GM18505 (cell line): ENCODE results near the gene ZNF740.
A peak's percentile ranks its signal among the peaks of the same experiment; 100 is the strongest.

Experiments used
- ATAC-seq: cut with Tn5 transposase; IDR thresholded peaks from one replicate; pipeline ENCODE4 v1.9.1; 2021; ENCODE audit not compliant: unreplicated experiment
- POLR2A ChIP-seq: IDR thresholded peaks from 4 replicates; pipeline ENCODE4 v1.6.1; 2011; ENCODE audit warnings: borderline replicate concordance; ENCODE audit not compliant: insufficient read depth, insufficient read length; ENCODE audit errors: extremely low read depth

Gene ZNF740

DNA sequence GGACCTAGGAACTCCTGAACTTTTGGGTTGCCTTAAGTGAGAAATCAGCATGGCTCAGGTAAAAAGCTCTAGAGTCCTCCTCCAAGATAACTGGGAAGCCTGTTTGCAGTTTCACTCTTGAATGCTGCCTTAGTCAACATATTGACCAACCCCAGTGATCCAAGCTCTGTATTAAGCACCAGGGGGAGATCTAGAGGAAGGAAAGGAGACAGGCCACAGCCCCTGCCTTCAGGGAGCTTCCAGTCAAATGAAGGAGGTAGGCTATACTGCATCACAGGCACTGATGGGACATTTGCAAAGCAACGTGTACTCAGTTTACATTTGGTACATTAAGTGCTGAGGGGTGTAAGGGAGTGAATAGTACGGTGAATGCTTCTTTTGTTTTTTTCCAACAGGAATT is 1.4 kb downstream of the ZNF740 start:
- no peak for ATAC-seq
- TF ChIP-seq POLR2A = no peak

DNA sequence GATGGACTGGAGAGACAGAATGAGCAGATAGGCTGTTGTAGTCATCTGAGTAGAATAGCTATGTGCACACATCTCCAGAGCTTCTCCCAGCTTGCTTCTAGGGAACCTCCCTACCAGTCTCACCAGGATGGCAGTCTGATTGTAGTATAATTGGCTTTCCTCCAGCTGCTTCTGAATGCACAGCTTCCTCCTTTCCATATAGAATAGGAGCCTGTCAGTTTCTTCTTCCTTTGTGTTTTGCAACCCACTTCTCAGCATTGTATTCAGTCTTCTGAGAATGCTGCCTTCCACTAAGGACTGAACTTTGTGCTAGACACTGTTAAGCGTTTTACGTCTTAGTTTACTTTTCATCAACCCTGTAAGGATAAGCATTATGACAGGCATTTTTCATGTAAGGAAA is 2.4 kb downstream of the ZNF740 start:
- no peak for TF ChIP-seq POLR2A
- ATAC-seq = no peak

- TF ChIP-seq POLR2A = no peak
- ATAC-seq = no peak
Observed at GRCh38 chr12:53184828-53185227, 4.3 kb downstream of the ZNF740 start.

DNA sequence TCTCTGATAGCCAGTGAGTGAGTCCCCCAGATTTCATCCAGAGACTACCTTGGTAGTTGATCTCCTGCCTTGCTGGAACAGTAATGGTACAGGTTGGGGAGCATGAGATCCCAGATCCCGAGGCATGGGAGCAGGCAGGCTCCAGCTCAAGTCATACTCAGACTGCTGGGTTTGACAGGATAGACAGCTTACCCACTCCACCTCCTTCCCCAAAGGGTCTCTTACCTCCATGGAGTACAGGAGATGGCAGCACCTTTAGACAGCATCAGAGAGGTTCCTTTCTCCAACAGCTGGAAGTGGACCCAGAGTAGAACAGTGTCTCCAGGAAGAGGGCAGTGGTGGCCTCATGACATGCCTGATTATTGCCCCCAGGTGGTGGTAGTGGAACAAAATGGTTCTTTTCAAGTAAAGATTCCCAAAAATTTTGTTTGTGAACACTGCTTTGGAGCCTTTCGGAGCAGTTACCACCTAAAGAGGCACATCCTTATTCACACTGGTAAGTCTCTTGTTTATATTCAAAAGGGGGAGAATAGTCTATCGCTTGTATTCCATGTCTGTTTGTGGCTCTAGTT is 5.1 kb downstream of the ZNF740 start:
- ATAC-seq = no peak
- TF ChIP-seq POLR2A = no peak

DNA sequence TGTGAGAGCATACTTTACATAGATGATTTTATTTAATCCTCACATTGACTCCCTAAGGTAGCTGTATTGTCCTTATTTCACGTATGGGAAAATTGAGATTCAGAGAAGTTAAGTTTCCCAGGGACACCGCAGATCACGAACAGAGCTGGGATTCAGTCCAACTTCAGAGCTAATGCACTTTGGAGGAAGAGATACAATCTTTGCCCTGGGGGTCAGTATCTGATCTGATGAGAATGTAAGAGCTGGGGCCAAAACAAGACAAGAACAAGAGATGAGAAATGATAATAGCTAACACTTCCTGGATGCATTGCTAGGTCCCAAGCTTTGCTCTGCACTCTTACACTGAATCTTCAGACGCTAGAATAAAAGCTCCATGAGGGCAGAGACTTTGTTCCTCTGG is 6.2 kb downstream of the ZNF740 start:
- ATAC-seq = no peak
- TF ChIP-seq POLR2A = no peak

DNA sequence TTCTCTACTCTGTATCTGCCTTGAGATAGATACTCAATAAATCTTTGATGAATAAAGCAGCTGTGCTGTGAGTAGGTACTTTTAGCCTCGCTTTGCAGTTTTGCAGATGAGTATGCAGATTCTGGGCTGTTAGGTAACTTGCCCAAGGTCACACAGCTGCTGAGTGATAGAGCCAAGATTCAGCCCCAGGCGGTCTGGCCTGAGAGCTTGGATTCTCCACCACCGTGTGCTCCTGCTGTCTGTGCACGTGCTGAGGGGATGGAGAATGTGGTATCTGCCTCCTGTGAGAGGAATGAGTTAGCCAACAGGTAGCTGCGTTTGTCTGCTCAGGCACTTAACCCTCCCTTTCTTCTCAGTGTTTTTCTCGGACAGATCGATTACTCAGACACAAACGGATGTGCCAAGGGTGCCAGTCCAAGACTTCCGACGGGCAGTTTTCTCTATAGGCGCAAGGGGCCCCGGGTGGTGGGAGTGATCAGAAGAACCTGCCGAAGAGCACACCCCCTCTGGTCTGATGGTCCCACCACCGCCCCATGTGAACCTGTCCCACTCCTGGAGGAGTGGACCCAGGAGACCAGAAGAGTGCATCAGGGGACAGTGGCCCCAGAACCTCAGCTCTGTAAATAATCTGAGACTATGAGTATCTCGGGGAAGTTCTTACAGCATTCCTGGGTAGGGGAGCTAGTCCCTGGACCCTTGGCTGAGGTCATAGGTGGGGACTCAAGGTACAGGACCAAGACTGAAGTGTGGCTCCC is 6.8 kb downstream of the ZNF740 start:
- no peak for ATAC-seq
- TF ChIP-seq POLR2A = peak; percentile 5

- no peak for ATAC-seq
- TF ChIP-seq POLR2A = peak; percentile 68
Observed at GRCh38 chr12:53190108-53190729, 9.7 kb downstream of the ZNF740 start.

- TF ChIP-seq POLR2A = peak; percentile 39
- no peak for ATAC-seq
Observed at GRCh38 chr12:53191096-53191884, 10.8 kb downstream of the ZNF740 start.

- ATAC-seq = no peak
- TF ChIP-seq POLR2A = no peak
Observed at GRCh38 chr12:53191885-53192530, 11.5 kb downstream of the ZNF740 start.

DNA sequence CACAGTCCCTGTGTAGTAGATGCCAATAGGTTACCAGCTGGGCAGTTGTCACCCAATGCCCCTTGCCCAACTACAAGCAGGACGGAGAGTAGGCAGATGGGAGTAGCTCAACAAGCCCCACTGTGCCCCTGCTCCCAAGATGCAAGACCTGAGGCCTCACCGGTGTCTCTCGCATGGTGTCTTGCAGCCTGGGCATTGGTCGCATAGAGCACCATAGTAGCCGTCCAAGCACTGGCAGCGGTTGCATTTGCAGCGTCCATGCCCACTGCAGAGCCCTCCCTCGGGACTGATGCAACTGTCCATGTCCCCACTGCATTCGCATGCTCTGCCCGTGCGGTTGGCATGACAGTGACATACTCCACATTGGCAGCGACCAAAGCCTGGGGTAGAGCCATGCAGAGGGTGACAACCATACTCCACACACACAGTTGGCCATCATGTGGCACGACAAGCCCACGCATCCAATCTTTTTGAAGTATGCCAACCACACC is 12.1 kb downstream of the ZNF740 start:
- no peak for ATAC-seq
- TF ChIP-seq POLR2A = no peak

DNA sequence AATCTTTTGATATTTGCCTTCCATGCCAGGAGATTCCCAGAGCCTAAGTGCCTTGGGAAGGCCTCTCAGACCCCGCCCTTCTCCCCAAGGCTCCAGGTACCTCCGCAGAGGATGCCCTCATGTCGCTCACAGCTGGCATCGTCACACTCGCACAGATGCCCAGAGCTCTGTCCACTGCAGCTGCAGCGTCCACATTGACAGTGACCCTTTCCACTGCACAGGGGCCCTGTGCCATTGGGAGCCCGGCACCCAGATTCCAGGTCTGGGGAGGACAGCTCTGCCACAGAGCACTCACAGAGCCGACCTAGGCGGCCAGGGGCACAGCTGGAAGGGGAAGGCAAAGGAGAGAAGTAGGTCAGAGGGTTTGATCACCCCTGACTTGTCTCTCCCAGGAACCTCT is 12.5 kb downstream of the ZNF740 start:
- ATAC-seq = no peak
- TF ChIP-seq POLR2A = no peak

- TF ChIP-seq POLR2A = peak; percentile 13
- no peak for ATAC-seq
Observed at GRCh38 chr12:53193985-53194716, 13.6 kb downstream of the ZNF740 start.

DNA sequence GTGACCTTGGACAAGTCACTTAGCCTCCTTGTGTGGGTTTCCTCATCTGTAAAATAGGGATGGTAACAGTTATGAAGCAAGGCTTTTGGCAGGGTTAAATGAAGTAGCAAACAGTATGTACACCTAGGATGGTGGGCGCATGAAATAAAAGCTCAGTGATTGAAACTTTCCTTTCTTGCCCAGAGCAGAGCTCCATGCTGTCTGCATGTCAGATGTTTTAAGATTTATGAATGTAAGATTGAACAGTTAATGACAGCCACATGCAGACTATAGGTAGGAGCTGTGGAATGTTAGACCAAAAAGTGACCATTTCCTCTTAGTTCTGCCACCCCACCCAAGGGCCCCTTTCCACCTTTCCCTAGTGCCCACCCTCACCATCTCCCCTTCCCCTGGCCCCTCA is 14.5 kb downstream of the ZNF740 start:
- no peak for TF ChIP-seq POLR2A

More for the DNA sequence above, 14.5 kb downstream of the ZNF740 start:
- no peak for ATAC-seq
